ENCODE results near the gene ST3GAL6.

The ST3GAL6 gene

DNA sequence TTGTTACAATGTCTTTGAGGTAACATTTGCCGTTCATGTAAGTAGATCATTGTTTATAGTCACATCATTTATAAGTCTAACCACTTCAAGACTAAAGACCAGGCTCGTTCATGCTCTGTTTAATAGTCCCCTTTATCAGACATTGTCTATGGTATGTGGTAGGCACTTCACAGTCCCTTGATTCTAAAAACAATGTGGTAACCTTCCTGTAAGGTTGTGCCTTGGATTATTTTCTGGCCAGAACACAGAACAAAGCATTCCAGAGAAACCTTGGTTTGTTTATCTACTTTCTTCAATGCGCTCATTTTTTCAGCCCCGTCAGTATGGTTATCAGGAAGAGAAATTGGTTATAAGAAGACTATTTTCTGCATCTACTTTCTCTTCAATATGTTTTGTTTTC is 16.3 kb upstream of the ST3GAL6 start:
- no peak overlapping the region for H3K27ac ChIP-seq
- no peak for TF ChIP-seq CTCF (conservative IDR thresholded peaks at IDR 0.05)

DNA sequence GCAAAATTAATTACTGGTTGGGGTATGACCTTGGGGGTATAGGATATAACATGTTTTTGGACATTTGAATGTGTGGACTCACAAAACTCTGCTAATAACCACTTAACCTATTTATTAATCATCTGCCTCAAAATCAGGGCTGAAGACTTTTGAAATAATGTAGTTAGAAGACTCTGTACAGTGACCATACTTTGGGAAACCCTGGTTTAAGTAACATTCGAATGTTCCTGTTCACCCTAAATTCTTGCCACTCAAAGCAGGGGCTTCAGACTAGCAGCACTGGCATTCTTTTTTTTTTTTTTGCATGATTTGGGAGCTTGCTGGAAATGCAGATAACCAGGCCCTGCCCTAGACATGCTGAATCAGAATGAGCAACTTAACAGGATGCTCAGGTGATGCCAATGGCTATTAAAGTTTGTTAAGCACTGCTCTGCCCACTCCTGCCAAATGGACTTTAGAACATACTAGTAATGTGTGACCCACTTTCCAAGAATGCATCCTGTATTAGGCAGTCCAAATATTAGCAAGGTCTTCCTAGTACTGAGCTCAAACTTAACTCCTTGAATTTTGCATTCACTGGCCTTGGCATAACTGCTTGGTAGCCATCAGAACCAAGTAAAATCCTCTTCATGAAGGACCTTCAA is 12.7 kb upstream of the ST3GAL6 start:
- H3K27ac ChIP-seq: no peak overlapping the region
- no peak for TF ChIP-seq CTCF (conservative IDR thresholded peaks at IDR 0.05)

- no peak overlapping the region for H3K27ac ChIP-seq
- no peak for TF ChIP-seq CTCF (conservative IDR thresholded peaks at IDR 0.05)
These were observed 8.7 kb upstream of the ST3GAL6 start for GRCh38 chr3:98754483-98754882.

- H3K27ac ChIP-seq: no peak overlapping the region
- no peak for TF ChIP-seq CTCF (conservative IDR thresholded peaks at IDR 0.05)
These were observed 7.5 kb upstream of the ST3GAL6 start for GRCh38 chr3:98755601-98756000.

GRCh38 chr3:98759629-98760028 is 3.5 kb upstream of the ST3GAL6 start:
- no peak overlapping the region for H3K27ac ChIP-seq
- TF ChIP-seq CTCF (conservative IDR thresholded peaks at IDR 0.05): no peak

DNA sequence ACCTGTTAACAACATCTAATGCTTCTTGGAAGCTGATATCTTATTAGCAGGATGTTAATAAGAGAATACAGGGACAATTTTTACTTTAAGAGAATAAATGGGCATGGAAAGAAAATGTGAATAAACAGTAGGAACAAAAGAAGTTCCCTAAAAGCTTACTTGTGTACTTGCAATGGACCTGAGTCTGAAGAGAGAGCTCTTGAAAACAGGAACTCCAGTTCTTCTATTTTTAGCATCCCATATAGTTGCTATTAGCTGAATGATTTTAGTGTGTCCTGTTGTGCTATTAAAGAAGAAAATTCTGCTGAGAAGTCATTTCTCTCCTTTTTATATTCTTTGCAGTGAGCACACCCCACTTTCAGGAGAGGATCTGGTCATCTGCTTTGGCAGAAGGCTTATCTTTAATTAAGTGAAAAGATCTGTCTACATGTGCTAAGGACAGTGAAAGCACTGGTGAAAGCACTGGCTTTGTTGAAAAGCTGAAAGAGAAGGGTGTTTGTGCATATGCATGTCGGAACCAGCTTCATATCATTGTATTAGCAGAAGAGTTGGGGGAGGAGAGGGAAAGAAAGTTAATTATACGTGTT is 1.4 kb upstream of the ST3GAL6 start:
- H3K27ac ChIP-seq: no peak overlapping the region
- no peak for TF ChIP-seq CTCF (conservative IDR thresholded peaks at IDR 0.05)

DNA sequence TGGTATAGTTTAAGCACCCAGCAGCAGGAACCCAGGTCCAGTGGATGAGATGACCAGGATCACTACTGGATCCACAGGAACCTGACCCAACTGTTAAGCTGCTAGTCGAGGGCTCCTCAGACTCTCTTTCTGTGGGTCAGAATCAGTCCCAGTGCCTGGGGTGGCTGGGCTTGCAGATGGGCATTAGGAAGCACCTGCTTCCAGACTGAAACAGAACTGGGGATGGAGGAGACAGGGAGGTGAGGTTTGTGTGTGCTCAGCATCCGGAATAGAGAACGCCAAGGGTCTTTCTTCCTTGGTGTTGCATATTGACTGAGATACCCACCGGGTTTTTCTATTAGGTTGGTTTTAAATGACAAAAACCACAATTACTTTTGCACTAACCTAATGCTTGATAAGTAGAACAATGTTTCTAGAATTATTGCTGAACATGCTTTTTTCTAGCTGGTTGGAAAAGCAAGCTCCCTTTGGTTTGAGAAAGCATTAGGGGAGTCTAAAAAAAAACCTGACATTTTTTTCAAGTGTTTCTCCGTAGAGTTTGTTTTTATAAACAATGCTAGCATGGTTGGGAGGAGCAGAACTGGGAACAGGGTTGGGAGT is 779 bp downstream of the ST3GAL6 start:
- no peak for TF ChIP-seq CTCF (conservative IDR thresholded peaks at IDR 0.05)
- H3K27ac ChIP-seq: no peak overlapping the region

Measured in VCaP (cell line).